Mesenchymal stem cell (in vitro differentiated cells and primary cell): ENCODE measurements around the gene HAUS1.
"Not testable (repeated sequence)": the region's sequence is repeated elsewhere in the genome, so short reads cannot be mapped to it uniquely, and the experiment has no call there.

Experiments
- DNase-seq: peaks from one replicate; pipeline ENCODE4 v3.0.0-alpha.2; 2013
- H2AFZ ChIP-seq: one replicate; pipeline ENCODE4 v1.6.1; 2013; ENCODE audit warnings: low read depth, mild to moderate bottlenecking, control low read depth, inconsistent platforms, low read length, moderate library complexity
- H2AK5ac ChIP-seq: 2 replicates; pipeline ENCODE4 v1.6.1; 2013; ENCODE audit warnings: low read length, moderate library complexity, mild to moderate bottlenecking, inconsistent platforms; ENCODE audit not compliant: severe bottlenecking
- H2BK120ac ChIP-seq: one replicate; pipeline ENCODE4 v1.6.1; 2013; ENCODE audit warnings: low read depth, mild to moderate bottlenecking, inconsistent platforms, low read length, moderate library complexity
- H2BK12ac ChIP-seq, 2 experiments: one replicate each; pipeline ENCODE4 v1.6.1; 2013; ENCODE audit warnings: inconsistent platforms in 2 of 2, low read length in 2 of 2, mild to moderate bottlenecking in 2 of 2, moderate library complexity in 2 of 2, control low read depth in 1 of 2
- H2BK15ac ChIP-seq: one replicate; pipeline ENCODE4 v1.6.1; 2013; ENCODE audit warnings: mild to moderate bottlenecking, low read depth, inconsistent platforms; ENCODE audit not compliant: poor library complexity, severe bottlenecking
- H2BK5ac ChIP-seq: 2 replicates; pipeline ENCODE4 v1.6.1; 2013; ENCODE audit warnings: low read depth, mild to moderate bottlenecking, low read length, control low read depth, inconsistent platforms; ENCODE audit not compliant: poor library complexity, severe bottlenecking
- H3K14ac ChIP-seq, 2 experiments: one replicate each; pipeline ENCODE4 v1.6.1; 2013; ENCODE audit warnings: inconsistent platforms in 2 of 2, low read length in 2 of 2, control low read depth in 1 of 2, mild to moderate bottlenecking in 1 of 2, moderate library complexity in 1 of 2
- H3K18ac ChIP-seq, 2 experiments: one replicate each; pipeline ENCODE4 v1.6.1; 2013; ENCODE audit warnings: inconsistent platforms in 2 of 2, low read length in 2 of 2, control low read depth in 1 of 2, low read depth in 1 of 2, mild to moderate bottlenecking in 1 of 2
- H3K23ac ChIP-seq, 2 experiments: one replicate each; pipeline ENCODE4 v1.6.1; 2013; ENCODE audit warnings: inconsistent platforms in 2 of 2, low read length in 2 of 2, mild to moderate bottlenecking in 2 of 2, moderate library complexity in 2 of 2, control low read depth in 1 of 2
- H3K27ac ChIP-seq: 2 replicates; pipeline ENCODE4 v1.5.1; 2013; ENCODE audit warnings: mild to moderate bottlenecking, moderate library complexity, low read length, control low read depth, inconsistent platforms; ENCODE audit not compliant: poor library complexity, severe bottlenecking
- H3K27me3 ChIP-seq, 2 experiments: 2 replicates each; pipeline versions ENCODE4 v1.6.1 to v1.7.0; 2013; ENCODE audit warnings: low read length in 2 of 2, mild to moderate bottlenecking in 2 of 2, moderate library complexity in 2 of 2, control low read depth in 1 of 2, inconsistent platforms in 1 of 2; ENCODE audit not compliant: control insufficient read depth in 1 of 2, insufficient read depth in 1 of 2
- H3K36me3 ChIP-seq, 2 experiments: 2 replicates each; pipeline versions ENCODE4 v1.6.1 to v1.7.0; 2013; ENCODE audit warnings: low read length in 2 of 2, control low read depth in 1 of 2, inconsistent platforms in 1 of 2, low read depth in 1 of 2, mild to moderate bottlenecking in 1 of 2; ENCODE audit not compliant: insufficient read depth in 2 of 2, control insufficient read depth in 1 of 2
- H3K4ac ChIP-seq, 2 experiments: one replicate each; pipeline ENCODE4 v1.6.1; 2013; ENCODE audit warnings: inconsistent platforms in 2 of 2, low read length in 2 of 2, mild to moderate bottlenecking in 2 of 2, moderate library complexity in 2 of 2, control low read depth in 1 of 2, low read depth in 1 of 2
- H3K4me1 ChIP-seq: 2 replicates; pipeline ENCODE4 v1.6.1; 2013; ENCODE audit warnings: low read depth, low read length, control low read depth; ENCODE audit not compliant: control insufficient read depth, insufficient read depth
- H3K4me2 ChIP-seq: 2 replicates; pipeline ENCODE4 v1.6.1; 2013; ENCODE audit warnings: low read length, mild to moderate bottlenecking, inconsistent platforms; ENCODE audit not compliant: poor library complexity, severe bottlenecking
- H3K4me3 ChIP-seq, 2 experiments: 2 replicates each; pipeline versions ENCODE4 v1.5.1 to v1.7.0; 2013; ENCODE audit warnings: low read length in 2 of 2, mild to moderate bottlenecking in 2 of 2, control low read depth in 1 of 2, low read depth in 1 of 2; ENCODE audit not compliant: insufficient read depth in 1 of 2
- H3K79me1 ChIP-seq: replicated peaks from 2 replicates; pipeline ENCODE4 v1.6.1; 2013; ENCODE audit warnings: mild to moderate bottlenecking, control low read depth, low read length, inconsistent platforms; ENCODE audit not compliant: poor library complexity, severe bottlenecking
- H3K9ac ChIP-seq: 2 replicates; pipeline ENCODE4 v1.7.0; 2013; ENCODE audit warnings: mild to moderate bottlenecking, low read length, moderate library complexity
- H3K9me3 ChIP-seq: 2 replicates; pipeline ENCODE4 v1.7.0; 2013; ENCODE audit warnings: mild to moderate bottlenecking, low read length; ENCODE audit not compliant: control insufficient read depth
- H4K8ac ChIP-seq: one replicate; pipeline ENCODE4 v1.6.1; 2013; ENCODE audit warnings: inconsistent platforms, mild to moderate bottlenecking, low read length, moderate library complexity
- H4K91ac ChIP-seq: one replicate; pipeline ENCODE4 v1.6.1; 2013; ENCODE audit warnings: mild to moderate bottlenecking, low read length, inconsistent platforms
- WGBS: methylation state at CpG from one replicate; pipeline ENCODE4 v1.1.7; 2013; ENCODE audit warnings: mixed read lengths; 5-methylcytosine and 5-hydroxymethylcytosine counted together

Gene HAUS1

DNA sequence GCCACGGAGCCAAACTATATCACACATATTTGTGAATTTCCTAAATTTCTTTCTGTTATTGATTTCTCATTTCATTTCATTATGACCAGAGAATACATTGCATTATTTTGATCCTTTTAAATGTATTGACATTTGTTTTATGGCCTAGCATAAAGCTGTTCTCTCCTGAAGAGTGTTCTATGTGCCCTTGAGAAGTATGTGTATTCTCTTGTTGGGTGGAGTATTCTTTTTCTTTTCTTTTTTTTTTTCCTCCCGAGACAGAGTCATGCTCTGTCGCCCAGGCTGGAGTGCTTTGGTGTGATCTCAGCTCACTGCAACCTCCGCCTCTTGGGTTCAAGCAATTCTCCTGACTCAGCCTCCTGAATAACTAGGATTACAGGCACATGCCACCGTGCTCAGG is 5.2 kb downstream of the HAUS1 start:
- Histone ChIP-seq H3K36me3 (peaks cover 5 to 38% of the 10 kb centered on the region in 2 experiments), H3K27ac (no peak overlapping the region), H3K27me3 (no peaks in the 10 kb centered on the region), H3K4ac (no peak overlapping the region), H2BK5ac (no peak overlapping the region), H3K23ac (no peak overlapping the region), H3K79me1 (peaks cover 17% of the 10 kb centered on the region), H3K9ac (no peak overlapping the region), H3K14ac (no peak overlapping the region), H3K4me3 (no peak overlapping the region), H3K18ac (no peak overlapping the region), H4K91ac (no peak overlapping the region), H2BK120ac (no peak overlapping the region), H2BK15ac (no peak overlapping the region), H3K4me1 (peaks cover 4% of the 10 kb centered on the region), H2AK5ac (no peak overlapping the region), H3K9me3 (no peaks in the 10 kb centered on the region), H2AFZ (no peak overlapping the region), H2BK12ac (no peak overlapping the region), H4K8ac (no peak overlapping the region), H3K4me2 (no peak overlapping the region)
- WGBS, result 90% methylated on average over 4 of the region's 5 CpGs
- no peak for DNase-seq

DNA sequence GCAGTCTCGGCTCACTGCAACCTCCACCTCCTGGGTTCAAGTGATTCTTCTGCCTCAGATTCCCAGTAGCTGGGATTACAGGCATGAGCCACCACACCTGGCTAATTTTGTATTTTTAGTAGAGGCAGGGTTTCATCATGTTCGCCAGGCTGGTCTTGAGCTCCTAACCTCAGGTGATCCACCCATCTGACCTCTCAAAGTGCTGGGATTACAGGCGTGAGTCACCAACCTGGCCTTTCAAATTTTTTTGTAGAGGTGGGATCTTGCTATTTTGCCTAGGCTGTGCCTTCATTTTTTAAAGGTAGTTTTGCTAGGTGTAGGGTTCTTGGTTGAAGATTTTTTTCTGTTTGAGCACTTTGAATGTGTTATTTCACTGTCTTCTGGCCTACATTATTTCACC is 6.2 kb downstream of the HAUS1 start:
- Histone ChIP-seq H2BK12ac (no peak overlapping the region), H4K8ac (no peak overlapping the region), H3K4me3 (no peak overlapping the region), H2AK5ac (no peak overlapping the region), H3K14ac (no peak overlapping the region), H2AFZ (no peak overlapping the region), H2BK120ac (no peak overlapping the region), H3K4me2 (no peak overlapping the region), H3K36me3 (peaks cover 8 to 46% of the 10 kb centered on the region in 2 experiments), H2BK5ac (no peak overlapping the region), H3K27me3 (no peaks in the 10 kb centered on the region), H3K4me1 (peaks cover 6% of the 10 kb centered on the region), H3K9ac (no peak overlapping the region), H3K79me1 (peaks cover 18% of the 10 kb centered on the region), H3K27ac (no peak overlapping the region), H3K9me3 (no peaks in the 10 kb centered on the region), H3K23ac (no peak overlapping the region), H4K91ac (no peak overlapping the region), H3K4ac (no peak overlapping the region), H2BK15ac (no peak overlapping the region), H3K18ac (no peak overlapping the region)
- no peak for DNase-seq
- 95% methylated on average over 3 of the region's 3 CpGs for WGBS

DNA sequence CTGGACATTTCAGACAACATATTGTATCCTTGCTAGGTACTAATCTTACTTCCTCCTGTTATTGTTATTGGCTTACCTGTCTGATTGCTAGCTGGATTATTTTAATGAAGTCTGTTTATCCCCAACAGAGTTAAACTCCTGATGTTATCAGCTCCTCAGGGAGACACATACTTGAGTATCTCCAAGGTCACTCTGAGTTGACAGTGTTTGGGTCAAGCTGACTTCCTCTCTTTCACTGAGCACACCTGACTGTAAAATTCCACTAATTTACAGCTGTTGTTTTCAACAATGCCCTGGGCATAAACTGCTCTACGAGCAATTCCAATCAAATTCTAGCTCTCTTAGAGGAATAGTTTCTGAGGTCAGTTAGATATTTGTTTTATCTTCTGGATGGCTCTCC is 9.6 kb downstream of the HAUS1 start:
- H2BK120ac ChIP-seq, result no peak overlapping the region
- H3K4me2 ChIP-seq, result no peak overlapping the region
- H3K36me3 ChIP-seq, result peaks cover 10 to 44% of the 10 kb centered on the region in 2 experiments
- H2BK5ac ChIP-seq, result no peak overlapping the region
- no peak overlapping the region for H2AFZ ChIP-seq
- H3K4me3 ChIP-seq, result no peak overlapping the region
- H3K9me3 ChIP-seq, result no peaks in the 10 kb centered on the region
- peaks cover 19% of the 10 kb centered on the region for H3K79me1 ChIP-seq
- H4K8ac ChIP-seq, result no peak overlapping the region
- no peak overlapping the region for H3K9ac ChIP-seq
- H3K18ac ChIP-seq, result no peak overlapping the region
- H3K27me3 ChIP-seq, result no peaks in the 10 kb centered on the region
- no peak overlapping the region for H3K4ac ChIP-seq
- H3K14ac ChIP-seq, result no peak overlapping the region
- H2BK15ac ChIP-seq, result no peak overlapping the region
- H3K23ac ChIP-seq, result no peak overlapping the region
- DNase-seq, result no peak
- no peak overlapping the region for H4K91ac ChIP-seq
- no peak overlapping the region for H2BK12ac ChIP-seq
- no peak overlapping the region for H2AK5ac ChIP-seq
- H3K27ac ChIP-seq, result no peak overlapping the region
- H3K4me1 ChIP-seq, result peaks cover 5% of the 10 kb centered on the region
- no CpG with 5 or more reads among the region's 1 CpG for WGBS

DNA sequence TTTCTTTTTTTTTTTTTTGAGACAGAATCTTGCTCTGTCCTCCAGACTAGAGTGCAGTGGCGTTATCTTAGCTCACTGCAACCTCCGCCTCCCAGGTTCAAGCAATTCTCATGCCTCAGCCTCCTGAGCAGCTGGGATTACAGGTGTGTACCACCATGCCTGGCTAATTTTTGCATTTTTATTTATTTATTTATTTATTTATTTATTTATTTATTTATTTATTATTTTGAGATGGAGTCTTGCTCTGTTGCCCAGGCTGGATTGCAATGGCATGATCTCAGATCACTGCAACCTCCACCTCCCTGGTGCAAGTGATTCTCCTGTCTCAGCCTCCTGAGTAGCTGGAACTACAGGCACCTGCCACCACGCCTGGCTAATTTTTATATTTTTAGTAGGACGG is 22.4 kb downstream of the HAUS1 start:
- not testable (repeated sequence) for H3K9me3 ChIP-seq, H2AK5ac ChIP-seq, H3K4me3 ChIP-seq, H2BK15ac ChIP-seq, H3K79me1 ChIP-seq, H2BK120ac ChIP-seq, H3K4me1 ChIP-seq, H3K27ac ChIP-seq, H4K91ac ChIP-seq, H3K27me3 ChIP-seq, H4K8ac ChIP-seq, H2AFZ ChIP-seq, H3K9ac ChIP-seq, H3K18ac ChIP-seq, H3K4ac ChIP-seq, H3K14ac ChIP-seq, H2BK5ac ChIP-seq, H3K23ac ChIP-seq, H3K4me2 ChIP-seq, DNase-seq, H2BK12ac ChIP-seq
- peaks cover 22 to 70% of the 10 kb centered on the region in 2 experiments for H3K36me3 ChIP-seq
- 99% methylated on average over 3 of the region's 4 CpGs for WGBS
